Measurements from ENCODE around the gene SLC17A4.

DNA sequence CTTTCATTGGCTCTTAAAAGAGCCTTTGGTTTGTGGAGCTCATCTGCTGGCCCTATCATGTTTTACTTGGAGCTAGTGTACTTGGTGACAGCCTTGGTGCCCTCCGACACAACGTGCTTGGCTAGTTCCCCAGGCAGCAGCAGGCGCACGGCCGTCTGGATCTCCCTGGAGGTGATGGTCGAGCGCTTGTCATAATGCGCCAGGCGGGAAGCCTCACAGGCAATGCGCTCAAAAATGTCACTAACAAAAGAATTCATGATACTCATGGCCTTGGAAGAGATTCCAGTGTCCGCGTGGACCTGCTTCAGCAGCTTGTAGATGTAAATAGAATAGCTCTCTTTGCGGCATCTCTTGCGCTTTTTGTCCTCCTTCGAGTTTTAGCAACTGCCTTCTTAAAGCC, 22.8 kb upstream of the SLC17A4 start:
- TF ChIP-seq ZNF598 (CRISPR knock-in tag; IDR thresholded peaks at IDR 0.05; ENCODE audit: borderline replicate concordance): no peak
- TF ChIP-seq CTCF (CRISPR knock-in tag; IDR thresholded peaks at IDR 0.05): no peak
- TF ChIP-seq JUND (CRISPR knock-in tag; IDR thresholded peaks at IDR 0.05): no peak

All from HepG2 (cell line).